ENCODE measurements around the gene CDH3. TPM values are rescaled to one million over a fixed set of nuclear protein-coding genes. Genes with fewer than 3 reads are reported as not detected.

Gene CDH3
- total RNA-seq, 1 experiment from 2014 or later: 109 TPM

- BruUV-seq (replicated peaks): no TSS peak
- Histone ChIP-seq H3K4me1 (ENCODE audit: insufficient read depth, low read length) (no peaks in the 10 kb centered on the region), H3K9me3 (ENCODE audit: low read length) (no peaks in the 10 kb centered on the region), H3K4me2 (ENCODE audit: low read length) (no peak overlapping the region), H3K9me2 (replicated peaks; ENCODE audit: low read length) (no peaks in the 10 kb centered on the region), H2AFZ (ENCODE audit: low read length) (no peak overlapping the region), H3K27ac (ENCODE audit: low read length) (no peak overlapping the region), H3K79me2 (ENCODE audit: low read length) (no peaks in the 10 kb centered on the region), H3K9ac (ENCODE audit: low read length) (no peak overlapping the region), H4K20me1 (ENCODE audit: low read length) (no peaks in the 10 kb centered on the region), H3K4me3 (ENCODE audit: low read length) (no peak overlapping the region), H3F3A (ENCODE audit: low read length, unreplicated experiment) (no peaks in the 10 kb centered on the region), H3K36me3 (ENCODE audit: low read depth, low read length) (no peaks in the 10 kb centered on the region), H3K27me3 (ENCODE audit: low read length) (no peaks in the 10 kb centered on the region)
- POLR2A ChIA-PET (ENCODE audit: unreplicated experiment): no interaction called here
- DNase-seq (no peak), ATAC-seq (no peak)
- CTCF ChIA-PET: no interaction called here
- TF ChIP-seq CTCF (conservative IDR thresholded peaks at IDR 0.05; ENCODE audit: low read depth, low read length): no peak
- intact Hi-C loops (cut with micrococcal nuclease): no loop called here
Measured at GRCh38 chr16:68608330-68608729, 36.8 kb upstream of the CDH3 start.

DNA sequence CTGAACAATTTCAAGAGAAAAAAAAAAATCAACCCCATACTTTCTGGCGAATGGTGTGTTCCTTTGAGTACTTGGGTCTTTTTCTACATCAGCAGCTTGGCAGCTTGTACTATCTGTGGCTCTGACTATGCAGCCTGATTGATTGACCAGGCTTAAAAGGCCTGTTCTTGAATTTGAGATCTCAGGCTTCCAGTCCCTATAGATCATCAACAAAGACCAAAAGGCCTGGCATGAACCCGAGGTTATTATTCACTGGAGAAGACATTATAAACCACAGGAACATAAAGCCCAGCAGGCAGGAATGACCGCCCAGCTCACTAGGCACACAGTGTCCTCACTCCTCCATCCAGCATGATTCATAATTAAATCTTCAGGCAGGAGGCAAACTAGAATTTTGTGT, 32.1 kb upstream of the CDH3 start:
- DNase-seq: no peak
- POLR2A ChIA-PET (ENCODE audit: unreplicated experiment): no interaction called here

DNA sequence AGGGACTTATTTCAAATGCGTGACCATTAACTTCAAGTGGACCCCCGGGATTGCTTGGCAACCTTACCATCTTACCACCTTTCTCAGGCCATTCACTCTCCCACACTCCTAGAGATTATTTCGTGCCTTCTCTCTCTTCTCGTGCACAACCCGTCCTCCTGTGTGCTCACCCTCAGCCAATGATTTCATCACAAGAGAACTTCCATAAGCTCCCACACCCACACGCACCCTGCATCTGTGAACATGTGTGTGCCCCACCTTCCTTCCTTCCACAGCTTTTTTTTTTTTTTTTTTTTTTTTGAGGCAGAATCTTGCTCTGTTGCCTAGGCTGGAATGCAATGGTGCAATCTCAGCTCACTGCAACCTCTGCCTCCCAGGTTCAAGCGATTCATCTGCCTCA, 27.4 kb upstream of the CDH3 start:
- Histone ChIP-seq H3K9me3 (ENCODE audit: low read length) (no peaks in the 10 kb centered on the region), H3K27me3 (ENCODE audit: low read length) (no peaks in the 10 kb centered on the region), H3K9me2 (replicated peaks; ENCODE audit: low read length) (no peaks in the 10 kb centered on the region), H3K4me1 (ENCODE audit: insufficient read depth, low read length) (no peaks in the 10 kb centered on the region), H3K79me2 (ENCODE audit: low read length) (no peaks in the 10 kb centered on the region), H4K20me1 (ENCODE audit: low read length) (no peaks in the 10 kb centered on the region), H3K27ac (ENCODE audit: low read length) (no peak overlapping the region), H3K4me2 (ENCODE audit: low read length) (no peak overlapping the region), H2AFZ (ENCODE audit: low read length) (no peak overlapping the region), H3K4me3 (ENCODE audit: low read length) (no peak overlapping the region), H3K36me3 (ENCODE audit: low read depth, low read length) (no peaks in the 10 kb centered on the region), H3F3A (ENCODE audit: low read length, unreplicated experiment) (no peaks in the 10 kb centered on the region), H3K9ac (ENCODE audit: low read length) (no peak overlapping the region)
- POLR2A ChIA-PET (ENCODE audit: unreplicated experiment): no interaction called here
- intact Hi-C loops (cut with micrococcal nuclease): no loop called here
- TF ChIP-seq EZH2phosphoT487 (IDR thresholded peaks at IDR 0.05; ENCODE audit: borderline replicate concordance, low read length) (no peak), EZH2 (IDR thresholded peaks at IDR 0.05; ENCODE audit: low read length, unreplicated experiment) (no peak), CTCF (conservative IDR thresholded peaks at IDR 0.05; ENCODE audit: low read depth, low read length) (no peak)
- CTCF ChIA-PET: no interaction called here
- BruUV-seq (replicated peaks): no TSS peak
- no peak for ATAC-seq
- no peak for DNase-seq

More for the DNA sequence above, 32.1 kb upstream of the CDH3 start:
- H3K36me3 ChIP-seq (ENCODE audit: low read depth, low read length): no peaks in the 10 kb centered on the region
- H3K79me2 ChIP-seq (ENCODE audit: low read length): no peaks in the 10 kb centered on the region
- H3K4me2 ChIP-seq (ENCODE audit: low read length): no peak overlapping the region
- no peak overlapping the region for H3K27ac ChIP-seq (ENCODE audit: low read length)
- H3K9ac ChIP-seq (ENCODE audit: low read length): no peak overlapping the region
- intact Hi-C loops (cut with micrococcal nuclease): no loop called here
- H3K9me2 ChIP-seq (replicated peaks; ENCODE audit: low read length): no peaks in the 10 kb centered on the region
- no peaks in the 10 kb centered on the region for H3K27me3 ChIP-seq (ENCODE audit: low read length)
- BruUV-seq (replicated peaks): no TSS peak
- no peak overlapping the region for H2AFZ ChIP-seq (ENCODE audit: low read length)
- no peak overlapping the region for H3K4me3 ChIP-seq (ENCODE audit: low read length)
- H4K20me1 ChIP-seq (ENCODE audit: low read length): no peaks in the 10 kb centered on the region
- TF ChIP-seq EZH2 (IDR thresholded peaks at IDR 0.05; ENCODE audit: low read length, unreplicated experiment) (no peak), CTCF (conservative IDR thresholded peaks at IDR 0.05; ENCODE audit: low read depth, low read length) (no peak), EZH2phosphoT487 (IDR thresholded peaks at IDR 0.05; ENCODE audit: borderline replicate concordance, low read length) (no peak)
- CTCF ChIA-PET: no interaction called here
- no peak for ATAC-seq
- H3K9me3 ChIP-seq (ENCODE audit: low read length): no peaks in the 10 kb centered on the region
- H3F3A ChIP-seq (ENCODE audit: low read length, unreplicated experiment): no peaks in the 10 kb centered on the region
- no peaks in the 10 kb centered on the region for H3K4me1 ChIP-seq (ENCODE audit: insufficient read depth, low read length)

Measured in PC-3 (cell line).